ENCODE measurements around the gene GSX2. TPM values are rescaled to one million over a fixed set of nuclear protein-coding genes. Genes with fewer than 3 reads are reported as not detected.
"Not testable (repeated sequence)": the region's sequence is repeated elsewhere in the genome, so short reads cannot be mapped to it uniquely, and the experiment has no call there.

Gene GSX2
- total RNA-seq, 4 donors from 2014 or later = not detected

- ATAC-seq (ENCODE audit: low FRiP score) (no peak), DNase-seq (ENCODE audit: low spot score) (no peak)
- TF ChIP-seq CTCF (IDR thresholded peaks at IDR 0.05) = no peak
Measured at GRCh38 chr4:54102531-54103106, 2.7 kb downstream of the GSX2 start.

GRCh38 chr4:54103190-54103574 lies 3.2 kb downstream of the GSX2 start:
- no peak for ATAC-seq (ENCODE audit: low FRiP score)
- no peak for DNase-seq (ENCODE audit: low spot score)
- TF ChIP-seq CTCF (IDR thresholded peaks at IDR 0.05) = no peak

- DNase-seq (ENCODE audit: low spot score) = no peak
- ATAC-seq (ENCODE audit: low FRiP score) = no peak
- TF ChIP-seq CTCF (IDR thresholded peaks at IDR 0.05) = no peak
Measured at GRCh38 chr4:54104907-54105306, 4.9 kb downstream of the GSX2 start.

- no peak for ATAC-seq (ENCODE audit: low FRiP score)
- TF ChIP-seq CTCF (IDR thresholded peaks at IDR 0.05) = no peak
- no peak for DNase-seq (ENCODE audit: low spot score)
Measured at GRCh38 chr4:54107951-54108748, 8.2 kb downstream of the GSX2 start.

- DNase-seq (ENCODE audit: low spot score) (no peak), ATAC-seq (ENCODE audit: low FRiP score) (no peak)
- no peak for TF ChIP-seq CTCF (IDR thresholded peaks at IDR 0.05)
Measured at GRCh38 chr4:54109241-54110018, 9.5 kb downstream of the GSX2 start.

- no peak for DNase-seq (ENCODE audit: low spot score)
- TF ChIP-seq CTCF (IDR thresholded peaks at IDR 0.05) = no peak
- ATAC-seq (ENCODE audit: low FRiP score) = no peak
Measured at GRCh38 chr4:54110019-54110416, 10.1 kb downstream of the GSX2 start.

GRCh38 chr4:54113206-54113605 lies 13.2 kb downstream of the GSX2 start:
- DNase-seq (ENCODE audit: low spot score); ATAC-seq (ENCODE audit: low FRiP score): not testable (repeated sequence)

- not testable (repeated sequence) for DNase-seq (ENCODE audit: low spot score); ATAC-seq (ENCODE audit: low FRiP score)
Measured at GRCh38 chr4:54116246-54116645, 16.3 kb downstream of the GSX2 start.

Data from omental fat pad (tissue), 4 donors.